Gastrocnemius medialis (tissue), 4 donors: ENCODE data around the gene FNDC3B. TPM values are rescaled to one million over a fixed set of nuclear protein-coding genes. Genes with fewer than 3 reads are reported as not detected.

Experiments
- ATAC-seq, 2 donors: fragments of 150-250 bp; one replicate each; pipeline ENCODE4 v1.9.1; 2016
- DNase-seq, 2 donors: peaks; one replicate each; pipeline ENCODE4 v3.0.0-alpha.2; 2019
- H3K27ac ChIP-seq, 4 donors: fragments of 200-600 bp; sonication (generic); 1 replicate in 1 of 4; 2 replicates in 3 of 4; pipeline ENCODE4 v1.5.1; 2016 to 2018; ENCODE audit warnings: mild to moderate bottlenecking in 2 of 4, moderate library complexity in 1 of 4
- H3K27me3 ChIP-seq, 3 donors: fragments of 200-600 bp; sonication (generic) in 2 of 3; 1 replicate in 1 of 3; 2 replicates in 2 of 3; pipeline versions ENCODE4 v1.5.1 to v1.6.0; 2016 to 2019; ENCODE audit warnings: mild to moderate bottlenecking in 1 of 3, moderate library complexity in 1 of 3
- H3K36me3 ChIP-seq, 2 donors: fragments of 200-600 bp; sonication (generic) in 1 of 2; one replicate each; pipeline ENCODE4 v1.5.1; 2017 to 2018
- H3K4me1 ChIP-seq, 2 donors: fragments of 200-600 bp; sonication (generic) in 1 of 2; one replicate each; pipeline ENCODE4 v1.5.1; 2016 to 2017; ENCODE audit warnings: mild to moderate bottlenecking in 2 of 2
- H3K4me3 ChIP-seq, 4 donors: fragments of 200-600 bp; sonication (generic) in 3 of 4; 1 replicate in 1 of 4; 2 replicates in 3 of 4; pipeline ENCODE4 v1.5.1; 2016 to 2019; ENCODE audit warnings: mild to moderate bottlenecking in 2 of 4
- H3K9me3 ChIP-seq, 3 donors: fragments of 200-600 bp; sonication (generic) in 2 of 3; 1 replicate in 1 of 3; 2 replicates in 2 of 3; pipeline ENCODE4 v1.5.1; 2016 to 2019
- POLR2A ChIP-seq, 2 donors: fragments of 450-650 bp; IDR thresholded peaks; one replicate each; pipeline ENCODE4 v1.6.1; 2017; ENCODE audit warnings: antibody characterized with exemption in 2 of 2, mild to moderate bottlenecking in 2 of 2, moderate library complexity in 2 of 2
- in situ Hi-C, 4 donors: fragments of 200-750 bp; cut with MboI; loops; one replicate each; pipeline versions ENCODE4 v1.15.0 to v1.8.0; 2017; ENCODE audit warnings: low sequenced_read_pairs in 4 of 4
- intact Hi-C: fragments of 100-400 bp; cut with DNase I; formaldehyde crosslinking; loops from one replicate; pipeline ENCODE4 v1.15.1; 2023; ENCODE audit warnings: low total_unique reads
- total RNA-seq, 4 donors: library from RNA; depleted of rRNA; stranded (reverse); fragments of >200 nt; gene quantifications; one replicate each; pipeline versions ENCODE4 v1.1.0 to v1.2.3, GENCODE V29; 2016
- TF ChIP-seq, protein P1 (sequence below), 5 experiments: fragments of 450-650 bp in 3 of 5; fragments of 200-600 bp in 2 of 5; sonication (generic) in 2 of 5; IDR thresholded peaks in 4 of 5; conservative IDR thresholded peaks in 1 of 5; 1 replicate in 4 of 5; 2 replicates in 1 of 5; pipeline ENCODE4 v1.5.1; 2016 to 2019; ENCODE audit warnings: antibody characterized with exemption in 5 of 5, mild to moderate bottlenecking in 3 of 5, moderate library complexity in 3 of 5

The FNDC3B gene
- total RNA-seq, 4 donors from 2014 or later: 42.5 to 110 (median 74.2) TPM

DNA sequence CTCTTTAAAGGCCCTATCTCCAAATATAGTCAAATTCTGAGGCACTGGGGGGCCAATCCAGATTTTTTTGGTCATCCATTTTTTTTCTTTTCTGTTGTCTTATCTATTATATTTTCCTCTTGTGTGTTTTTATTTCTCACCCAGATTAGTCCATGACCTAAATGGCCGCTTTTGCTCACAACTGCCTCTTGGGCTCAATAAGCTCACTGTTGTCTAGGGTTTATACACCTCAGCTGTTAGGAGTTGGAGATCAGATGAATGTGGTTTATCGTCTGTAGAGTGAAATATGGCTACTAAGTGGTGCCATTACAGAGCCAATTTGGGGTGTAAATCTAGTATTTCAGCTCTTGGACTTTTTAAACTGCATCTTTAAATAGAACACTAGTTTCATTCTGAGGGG lies 235.5 kb downstream of the FNDC3B start:
- DNase-seq: no peak
- Histone ChIP-seq H3K27ac (peak overlapping the region in 2 of 4 donors; percentile 5 to 54), H3K4me1 (peaks cover 71 to 74% of the 10 kb centered on the region in 2 donors), H3K27me3 (no peaks in the 10 kb centered on the region), H3K4me3 (no peak overlapping the region), H3K9me3 (no peaks in the 10 kb centered on the region), H3K36me3 (peaks cover 0 to 6% of the 10 kb centered on the region in 2 donors)
- intact Hi-C loops: loop anchor here (5.0 kb wide), 1 partner anchor 233 kb away; no protein-coding TSS in a partner anchor
- ATAC-seq: no peak
- in situ Hi-C loops: no loop called here
- no peak for TF ChIP-seq POLR2A (IDR thresholded peaks at IDR 0.05)
- TF ChIP-seq, protein P1, sequence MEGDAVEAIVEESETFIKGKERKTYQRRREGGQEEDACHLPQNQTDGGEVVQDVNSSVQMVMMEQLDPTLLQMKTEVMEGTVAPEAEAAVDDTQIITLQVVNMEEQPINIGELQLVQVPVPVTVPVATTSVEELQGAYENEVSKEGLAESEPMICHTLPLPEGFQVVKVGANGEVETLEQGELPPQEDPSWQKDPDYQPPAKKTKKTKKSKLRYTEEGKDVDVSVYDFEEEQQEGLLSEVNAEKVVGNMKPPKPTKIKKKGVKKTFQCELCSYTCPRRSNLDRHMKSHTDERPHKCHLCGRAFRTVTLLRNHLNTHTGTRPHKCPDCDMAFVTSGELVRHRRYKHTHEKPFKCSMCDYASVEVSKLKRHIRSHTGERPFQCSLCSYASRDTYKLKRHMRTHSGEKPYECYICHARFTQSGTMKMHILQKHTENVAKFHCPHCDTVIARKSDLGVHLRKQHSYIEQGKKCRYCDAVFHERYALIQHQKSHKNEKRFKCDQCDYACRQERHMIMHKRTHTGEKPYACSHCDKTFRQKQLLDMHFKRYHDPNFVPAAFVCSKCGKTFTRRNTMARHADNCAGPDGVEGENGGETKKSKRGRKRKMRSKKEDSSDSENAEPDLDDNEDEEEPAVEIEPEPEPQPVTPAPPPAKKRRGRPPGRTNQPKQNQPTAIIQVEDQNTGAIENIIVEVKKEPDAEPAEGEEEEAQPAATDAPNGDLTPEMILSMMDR (IDR thresholded peaks at IDR 0.05 in 4 of 5, conservative IDR thresholded peaks at IDR 0.05 in 1 of 5): no peak

DNA sequence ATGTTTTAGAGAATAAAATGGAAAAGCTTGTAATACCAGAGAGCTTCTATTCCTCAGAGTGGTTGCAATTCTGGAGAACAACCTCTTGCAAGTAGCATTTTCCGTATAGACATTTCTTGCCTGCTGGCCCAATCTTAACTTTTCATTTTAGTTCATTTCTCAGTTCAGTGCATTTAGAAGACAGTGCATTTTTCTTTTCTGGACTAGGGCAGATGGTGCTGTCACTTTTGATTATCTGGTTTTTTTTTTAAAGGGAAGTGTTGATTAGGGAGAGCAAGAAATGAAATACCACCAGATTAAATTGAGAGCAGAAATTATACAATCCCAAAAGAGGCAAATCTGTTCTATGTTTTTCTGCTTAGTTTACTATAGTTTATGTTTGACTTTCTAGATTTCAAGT lies 236.2 kb downstream of the FNDC3B start:
- DNase-seq (no peak), ATAC-seq (no peak)
- peak overlapping the region in 2 of 4 donors; percentile 6 to 46 for H3K27ac ChIP-seq
- in situ Hi-C loops: no loop called here
- H3K27me3 ChIP-seq: no peaks in the 10 kb centered on the region
- no peaks in the 10 kb centered on the region for H3K36me3 ChIP-seq
- no peaks in the 10 kb centered on the region for H3K9me3 ChIP-seq
- H3K4me3 ChIP-seq: no peak overlapping the region
- TF ChIP-seq, protein P1 (IDR thresholded peaks at IDR 0.05 in 4 of 5, conservative IDR thresholded peaks at IDR 0.05 in 1 of 5): no peak
- intact Hi-C loops: loop anchor here (5.0 kb wide), 1 partner anchor 233 kb away; no protein-coding TSS in a partner anchor
- peaks cover 77 to 81% of the 10 kb centered on the region in 2 donors for H3K4me1 ChIP-seq

GRCh38 chr3:172276103-172276502 lies 236.7 kb downstream of the FNDC3B start:
- in situ Hi-C loops (no loop called here), intact Hi-C loops (loop anchor here (5.0 kb wide), 1 partner anchor 234 kb away; no protein-coding TSS in a partner anchor)
- H3K27me3 ChIP-seq: no peaks in the 10 kb centered on the region
- peak overlapping the region in 2 of 4 donors; percentile 6 to 46 for H3K27ac ChIP-seq
- ATAC-seq (peak in 1 of 2 donors; percentile 34), DNase-seq (no peak)
- no peaks in the 10 kb centered on the region for H3K36me3 ChIP-seq
- no peaks in the 10 kb centered on the region for H3K9me3 ChIP-seq
- no peak for TF ChIP-seq POLR2A (IDR thresholded peaks at IDR 0.05)
- TF ChIP-seq, protein P1 (IDR thresholded peaks at IDR 0.05 in 4 of 5, conservative IDR thresholded peaks at IDR 0.05 in 1 of 5): peak in 4 of 5 experiments; percentile 4 to 39 (median 22)
- H3K4me1 ChIP-seq: peaks cover 80 to 84% of the 10 kb centered on the region in 2 donors
- no peak overlapping the region for H3K4me3 ChIP-seq

- Histone ChIP-seq H3K4me1 (peaks cover 80 to 84% of the 10 kb centered on the region in 2 donors), H3K27ac (peak overlapping the region in 3 of 4 donors; percentile 57 to 77 (median 70)), H3K4me3 (no peak overlapping the region), H3K27me3 (no peaks in the 10 kb centered on the region), H3K36me3 (no peaks in the 10 kb centered on the region), H3K9me3 (no peaks in the 10 kb centered on the region)
- ATAC-seq: no peak
- TF ChIP-seq POLR2A (IDR thresholded peaks at IDR 0.05): no peak
- TF ChIP-seq, protein P1 (IDR thresholded peaks at IDR 0.05 in 4 of 5, conservative IDR thresholded peaks at IDR 0.05 in 1 of 5): no peak
- DNase-seq: no peak
- intact Hi-C loops (loop anchor here (5.0 kb wide), 1 partner anchor 235 kb away; no protein-coding TSS in a partner anchor), in situ Hi-C loops (no loop called here)
Observed at GRCh38 chr3:172277151-172277652, 237.8 kb downstream of the FNDC3B start.
